AG04449 (cell line): ENCODE data around the gene PLXNA4.

Experiments used
- CTCF ChIA-PET: fragments of 350-600 bp; formaldehyde crosslinking; extraction: SDS; loops from one replicate; lab custom pipeline; 2021; ENCODE audit warnings: antibody characterized with exemption; lab: Yijun Ruan, JAX
- POLR2A ChIA-PET: fragments of 400-600, 350-600 bp; formaldehyde crosslinking; extraction: SDS; loops from one replicate; lab custom pipeline; 2020; ENCODE audit warnings: antibody characterized with exemption, inconsistent platforms; lab: Yijun Ruan, JAX
- DNase-seq: peaks from one replicate; pipeline ENCODE4 v3.0.0-alpha.2; 2010; ENCODE audit warnings: low read depth, low spot score
- H3K4me3 ChIP-seq: 2 replicates; pipeline ENCODE4 v1.5.1; 2011; ENCODE audit warnings: low read depth, mild to moderate bottlenecking, control low read depth, low read length
- TF ChIP-seq, protein P1 (sequence below): IDR thresholded peaks from one replicate; pipeline ENCODE4 v1.5.1; 2011; ENCODE audit warnings: mild to moderate bottlenecking, moderate library complexity, low read length, control low read depth, inconsistent platforms; ENCODE audit not compliant: insufficient read depth; ENCODE audit errors: missing control alignments

PLXNA4 gene

DNA sequence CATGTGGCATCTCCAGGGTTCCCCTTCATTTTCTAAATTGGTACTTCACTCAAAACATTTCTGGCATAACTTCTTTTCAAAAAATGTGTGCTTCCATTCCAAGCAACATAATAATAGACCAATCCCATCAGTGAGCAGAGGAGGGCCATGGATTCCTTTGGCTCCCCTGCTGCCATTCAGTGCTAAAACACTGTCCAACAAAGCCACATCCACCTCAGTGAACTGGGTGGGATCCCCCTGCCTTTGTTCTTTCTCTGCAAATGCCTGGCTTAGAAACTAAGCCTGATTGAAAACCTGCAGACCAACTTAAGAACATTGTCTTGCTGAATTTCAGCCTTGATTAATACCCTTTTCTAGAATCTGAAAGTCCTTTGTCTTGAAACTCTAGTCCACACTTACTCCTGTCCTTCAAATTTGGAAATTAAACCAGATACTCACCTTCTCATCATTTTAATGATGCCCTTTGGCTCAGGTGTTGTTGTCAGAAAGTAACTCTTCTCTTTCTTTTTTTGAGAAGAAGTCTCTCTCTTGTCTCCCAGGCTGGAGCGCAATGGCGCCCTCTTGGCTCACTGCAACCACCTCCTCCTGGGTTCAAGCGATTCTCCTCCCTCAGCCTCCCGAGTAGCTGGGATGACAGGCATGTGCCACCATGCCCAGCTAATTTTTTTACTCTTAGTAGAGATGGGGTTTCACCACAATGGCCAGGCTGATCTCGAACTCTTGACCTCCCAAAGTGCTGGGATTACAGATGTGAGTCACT, 132.3 kb downstream of the PLXNA4 start:
- DNase-seq = no peak
- ChIA-PET POLR2A (no interaction called here), CTCF (no interaction called here)
- TF ChIP-seq, protein P1, sequence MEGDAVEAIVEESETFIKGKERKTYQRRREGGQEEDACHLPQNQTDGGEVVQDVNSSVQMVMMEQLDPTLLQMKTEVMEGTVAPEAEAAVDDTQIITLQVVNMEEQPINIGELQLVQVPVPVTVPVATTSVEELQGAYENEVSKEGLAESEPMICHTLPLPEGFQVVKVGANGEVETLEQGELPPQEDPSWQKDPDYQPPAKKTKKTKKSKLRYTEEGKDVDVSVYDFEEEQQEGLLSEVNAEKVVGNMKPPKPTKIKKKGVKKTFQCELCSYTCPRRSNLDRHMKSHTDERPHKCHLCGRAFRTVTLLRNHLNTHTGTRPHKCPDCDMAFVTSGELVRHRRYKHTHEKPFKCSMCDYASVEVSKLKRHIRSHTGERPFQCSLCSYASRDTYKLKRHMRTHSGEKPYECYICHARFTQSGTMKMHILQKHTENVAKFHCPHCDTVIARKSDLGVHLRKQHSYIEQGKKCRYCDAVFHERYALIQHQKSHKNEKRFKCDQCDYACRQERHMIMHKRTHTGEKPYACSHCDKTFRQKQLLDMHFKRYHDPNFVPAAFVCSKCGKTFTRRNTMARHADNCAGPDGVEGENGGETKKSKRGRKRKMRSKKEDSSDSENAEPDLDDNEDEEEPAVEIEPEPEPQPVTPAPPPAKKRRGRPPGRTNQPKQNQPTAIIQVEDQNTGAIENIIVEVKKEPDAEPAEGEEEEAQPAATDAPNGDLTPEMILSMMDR = no peak
- no peak overlapping the region for H3K4me3 ChIP-seq

DNA sequence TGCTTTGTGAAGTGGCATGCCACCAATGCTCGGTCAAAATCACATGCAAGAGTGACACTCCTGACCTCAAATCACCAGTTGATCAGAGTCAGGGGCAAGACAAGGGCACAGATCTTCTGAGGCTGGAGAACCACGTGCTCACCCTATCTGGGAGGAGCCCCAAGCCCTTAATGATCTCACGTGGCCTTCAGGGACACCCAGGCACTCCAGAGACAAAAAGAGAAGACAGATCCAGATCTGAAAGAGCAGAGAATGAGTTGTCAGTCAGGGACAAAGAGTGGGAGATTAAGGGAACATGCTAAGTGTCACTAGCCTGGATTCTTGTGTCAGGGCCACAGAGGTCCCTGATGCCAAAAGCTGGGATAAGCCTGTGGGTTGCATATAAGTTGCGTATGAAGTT, 134.3 kb downstream of the PLXNA4 start:
- TF ChIP-seq, protein P1 = no peak
- POLR2A ChIA-PET = no interaction called here
- no peak for DNase-seq
- CTCF ChIA-PET = no interaction called here
- no peak overlapping the region for H3K4me3 ChIP-seq

DNA sequence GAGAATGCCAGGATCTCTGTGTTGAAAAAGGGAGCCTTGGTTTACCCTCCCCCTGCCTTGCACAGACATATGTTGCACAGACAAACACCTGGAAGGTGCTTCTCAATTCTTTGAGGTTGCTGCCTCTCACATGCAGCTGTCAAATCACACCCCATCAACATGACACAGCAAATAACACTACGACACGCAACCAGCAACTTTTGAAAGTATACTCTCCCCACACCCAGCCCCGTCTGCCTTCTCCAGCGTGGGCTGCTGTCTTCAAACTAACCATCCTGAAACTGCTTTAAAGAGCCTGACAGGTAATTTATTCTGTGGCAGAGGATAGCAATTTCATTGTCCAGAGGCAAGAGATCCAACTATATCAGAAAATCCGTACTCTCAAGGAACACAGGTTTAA, 136.1 kb downstream of the PLXNA4 start:
- no peak overlapping the region for H3K4me3 ChIP-seq
- TF ChIP-seq, protein P1 = no peak
- POLR2A ChIA-PET = no interaction called here
- no peak for DNase-seq
- CTCF ChIA-PET = no interaction called here

DNA sequence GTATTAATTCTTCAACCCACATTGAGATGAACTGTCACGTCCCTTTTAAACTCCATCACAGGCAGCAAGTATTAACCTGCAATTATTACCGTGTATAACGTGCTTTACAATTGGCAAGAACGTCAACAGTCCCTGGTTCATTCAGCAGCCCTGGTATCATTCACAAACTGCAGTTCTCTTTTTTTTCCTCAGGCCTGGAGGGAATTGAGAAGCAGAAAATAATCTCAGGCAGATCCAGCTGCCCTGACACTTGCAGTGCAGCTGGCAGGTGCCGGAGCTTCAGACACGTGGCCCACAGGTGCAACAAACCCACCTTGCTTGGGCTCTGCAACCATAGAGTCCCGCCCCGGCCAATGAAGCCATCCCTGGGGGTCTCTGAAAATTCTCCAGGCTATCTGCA, 137.3 kb downstream of the PLXNA4 start:
- POLR2A ChIA-PET = no interaction called here
- TF ChIP-seq, protein P1 = no peak
- no peak for DNase-seq
- CTCF ChIA-PET = interaction anchor here (0.6 kb wide), 1 partner anchor 750 kb away, joined by 3 read pairs; no protein-coding TSS in a partner anchor
- no peak overlapping the region for H3K4me3 ChIP-seq

DNA sequence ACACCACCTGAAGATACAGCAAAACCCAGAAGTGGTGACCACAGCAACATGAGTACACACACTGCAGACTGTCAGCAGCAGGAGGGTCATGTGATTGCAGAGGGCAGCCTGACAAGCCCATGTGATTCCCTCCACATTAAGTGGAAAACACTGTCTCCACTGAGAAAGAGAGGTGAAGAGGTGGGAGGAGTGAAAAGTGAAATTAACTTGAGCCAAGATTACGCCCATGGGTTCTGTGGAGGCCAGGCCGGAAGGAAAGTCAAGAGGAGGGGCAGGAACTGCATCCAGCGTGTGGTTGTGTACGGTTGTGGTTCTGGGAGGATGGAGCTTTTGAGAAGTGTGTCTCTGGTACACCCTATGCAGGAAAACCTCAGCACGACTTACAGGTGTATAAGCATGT, 138.5 kb downstream of the PLXNA4 start:
- ChIA-PET CTCF (no interaction called here), POLR2A (no interaction called here)
- no peak overlapping the region for H3K4me3 ChIP-seq
- no peak for DNase-seq
- TF ChIP-seq, protein P1 = no peak

DNA sequence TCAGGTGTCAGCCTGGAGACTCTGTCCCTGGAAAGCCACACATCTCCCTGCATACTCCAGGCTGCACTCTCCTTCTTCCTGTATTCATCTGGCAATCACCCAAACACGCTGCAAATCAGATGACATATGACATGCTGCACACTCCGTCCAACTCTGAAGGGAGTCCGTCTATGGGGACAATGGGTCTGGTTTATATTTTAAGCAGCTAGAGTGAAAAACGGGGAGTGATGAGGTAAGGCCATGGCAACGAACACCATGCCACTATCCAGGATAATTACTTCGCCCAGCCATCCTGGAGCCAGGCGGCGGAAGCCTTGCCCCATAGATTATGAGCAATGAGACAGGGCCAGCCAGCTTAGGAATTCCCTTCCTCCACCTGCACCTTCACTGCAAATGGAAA, 140.1 kb downstream of the PLXNA4 start:
- no peak for DNase-seq
- H3K4me3 ChIP-seq = no peak overlapping the region
- TF ChIP-seq, protein P1 = no peak
- CTCF ChIA-PET = no interaction called here
- POLR2A ChIA-PET = no interaction called here
